H4 (cell line): Measurements from ENCODE around the gene TAS2R60. TPM values are rescaled to one million over a fixed set of nuclear protein-coding genes. Genes with fewer than 3 reads are reported as not detected.
"Not testable (repeated sequence)": the region's sequence is repeated elsewhere in the genome, so short reads cannot be mapped to it uniquely, and the experiment has no call there.

Experiments used
- DNase-seq: peaks from one replicate; pipeline ENCODE4 v3.0.0-alpha.2; 2015; ENCODE audit warnings: low spot score
- total RNA-seq: library from RNA; depleted of rRNA; stranded (reverse); fragments of >200 nt; shearing (Covaris generic); gene quantifications from 2 replicates; pipeline ENCODE4 v1.2.3, GENCODE V29; 2014; rRNA removed

Gene TAS2R60, protein sequence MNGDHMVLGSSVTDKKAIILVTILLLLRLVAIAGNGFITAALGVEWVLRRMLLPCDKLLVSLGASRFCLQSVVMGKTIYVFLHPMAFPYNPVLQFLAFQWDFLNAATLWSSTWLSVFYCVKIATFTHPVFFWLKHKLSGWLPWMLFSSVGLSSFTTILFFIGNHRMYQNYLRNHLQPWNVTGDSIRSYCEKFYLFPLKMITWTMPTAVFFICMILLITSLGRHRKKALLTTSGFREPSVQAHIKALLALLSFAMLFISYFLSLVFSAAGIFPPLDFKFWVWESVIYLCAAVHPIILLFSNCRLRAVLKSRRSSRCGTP
- total RNA-seq: not detected in 2 replicates

DNA sequence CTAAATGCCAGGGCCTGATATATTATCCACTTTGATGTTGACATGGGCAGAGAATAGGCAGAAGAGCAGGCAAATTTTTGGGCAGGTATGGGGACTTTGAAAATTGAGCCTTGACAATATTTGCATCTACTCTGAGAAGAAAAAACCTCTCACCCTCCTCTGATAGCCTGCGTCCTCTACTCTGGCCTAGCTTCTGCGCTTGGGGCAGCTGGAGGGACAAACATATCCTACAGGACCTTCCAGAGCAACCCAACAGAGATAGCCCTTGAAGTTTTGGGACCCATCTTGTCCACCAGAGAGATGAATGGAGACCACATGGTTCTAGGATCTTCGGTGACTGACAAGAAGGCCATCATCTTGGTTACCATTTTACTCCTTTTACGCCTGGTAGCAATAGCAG is at the start of gene TAS2R60:
TSS of gene TAS2R60 (plus strand) at position 301 of the 400 bp plus-strand sequence. CDS start at position 301, 0 bp downstream.
- DNase-seq: no peak

GRCh38 chr7:143394068-143394467 is 49.2 kb upstream of the TAS2R60 start:
- no peak for DNase-seq

DNA sequence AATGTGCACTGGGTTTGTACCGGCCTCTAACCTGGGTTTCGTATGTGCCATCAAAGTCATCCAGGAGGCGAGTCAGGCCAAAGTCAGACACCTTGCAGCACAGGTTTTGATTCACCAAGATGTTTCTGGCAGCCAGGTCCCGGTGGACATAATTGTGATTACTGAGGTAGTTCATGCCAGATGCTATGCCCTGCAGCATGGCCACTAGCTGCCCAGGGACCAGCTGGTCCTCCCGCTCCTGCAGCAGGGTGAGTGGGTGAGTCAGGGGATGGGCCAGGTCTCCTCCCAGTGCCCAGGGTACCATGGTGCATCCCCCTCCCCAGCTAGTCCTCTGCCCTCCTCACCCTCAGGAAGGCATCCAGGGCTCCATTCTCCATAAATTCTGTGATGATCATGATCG is 48.5 kb upstream of the TAS2R60 start:
- no peak for DNase-seq

DNA sequence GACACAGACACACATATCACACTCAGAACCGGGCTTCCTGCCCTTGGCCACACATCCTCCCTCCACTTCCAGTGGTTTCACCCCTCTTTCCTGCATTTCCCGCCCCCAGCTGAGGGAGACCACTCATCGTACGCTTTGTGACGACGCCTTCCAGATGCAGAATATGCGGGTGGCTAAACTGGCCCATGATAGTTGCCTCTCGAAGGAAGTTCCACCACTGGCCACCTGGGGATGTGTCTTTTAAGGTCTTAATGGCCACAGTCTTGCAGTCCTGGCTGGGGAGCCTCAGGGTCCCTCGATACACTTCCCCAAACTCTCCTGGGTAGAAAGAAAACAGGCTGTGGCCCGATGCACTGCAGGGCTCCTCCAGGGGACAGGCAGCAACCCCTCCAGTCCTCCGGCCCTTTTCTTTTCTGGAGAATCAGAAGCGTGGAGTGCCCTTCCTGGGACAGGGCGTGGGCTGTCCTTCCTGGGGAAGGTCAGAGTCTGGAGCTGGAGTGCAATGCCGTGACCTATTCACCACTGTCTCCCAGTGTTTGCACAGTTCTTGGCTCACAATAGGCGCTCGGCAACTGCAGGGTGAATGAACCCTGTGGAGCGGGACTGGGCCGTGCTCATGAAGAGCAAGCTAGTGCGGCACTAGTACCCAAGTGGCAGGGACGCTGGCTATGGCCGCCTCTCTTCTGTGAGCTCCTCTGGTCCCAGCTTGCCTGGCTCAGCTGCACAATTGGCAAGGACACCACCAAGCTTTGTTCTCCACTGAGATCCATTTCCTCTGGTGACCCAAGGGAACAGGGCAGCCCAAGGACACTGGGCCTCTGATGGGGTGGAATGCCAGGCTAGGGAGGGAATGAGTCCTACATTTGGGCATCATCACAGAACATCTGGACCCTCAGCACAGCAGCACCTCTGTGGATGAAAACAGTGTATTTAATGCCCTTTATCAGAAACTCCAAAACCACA is 47.8 kb upstream of the TAS2R60 start:
- DNase-seq: no peak

DNA sequence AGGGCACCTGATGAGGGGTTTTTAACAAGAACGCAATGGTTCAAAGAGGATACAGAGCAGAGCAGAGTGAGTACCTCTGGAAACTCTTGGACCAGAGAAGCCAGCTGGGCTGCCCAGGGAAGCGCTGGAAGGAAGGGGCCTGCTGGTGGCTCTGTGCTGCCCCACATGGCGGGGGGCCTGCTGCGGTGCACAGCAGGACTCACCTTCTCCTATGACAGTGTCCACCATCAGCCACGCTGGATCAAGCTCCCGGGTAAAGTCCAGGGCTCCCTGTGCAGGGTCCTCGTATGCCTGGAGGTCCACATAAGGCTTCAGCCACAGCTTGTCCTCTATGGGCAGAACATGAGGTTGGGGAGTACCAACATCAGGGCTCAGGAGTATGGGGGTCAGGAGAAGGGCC is 47.1 kb upstream of the TAS2R60 start:
- no peak for DNase-seq

GRCh38 chr7:143396625-143397556 is 46.4 kb upstream of the TAS2R60 start:
- DNase-seq: no peak

DNA sequence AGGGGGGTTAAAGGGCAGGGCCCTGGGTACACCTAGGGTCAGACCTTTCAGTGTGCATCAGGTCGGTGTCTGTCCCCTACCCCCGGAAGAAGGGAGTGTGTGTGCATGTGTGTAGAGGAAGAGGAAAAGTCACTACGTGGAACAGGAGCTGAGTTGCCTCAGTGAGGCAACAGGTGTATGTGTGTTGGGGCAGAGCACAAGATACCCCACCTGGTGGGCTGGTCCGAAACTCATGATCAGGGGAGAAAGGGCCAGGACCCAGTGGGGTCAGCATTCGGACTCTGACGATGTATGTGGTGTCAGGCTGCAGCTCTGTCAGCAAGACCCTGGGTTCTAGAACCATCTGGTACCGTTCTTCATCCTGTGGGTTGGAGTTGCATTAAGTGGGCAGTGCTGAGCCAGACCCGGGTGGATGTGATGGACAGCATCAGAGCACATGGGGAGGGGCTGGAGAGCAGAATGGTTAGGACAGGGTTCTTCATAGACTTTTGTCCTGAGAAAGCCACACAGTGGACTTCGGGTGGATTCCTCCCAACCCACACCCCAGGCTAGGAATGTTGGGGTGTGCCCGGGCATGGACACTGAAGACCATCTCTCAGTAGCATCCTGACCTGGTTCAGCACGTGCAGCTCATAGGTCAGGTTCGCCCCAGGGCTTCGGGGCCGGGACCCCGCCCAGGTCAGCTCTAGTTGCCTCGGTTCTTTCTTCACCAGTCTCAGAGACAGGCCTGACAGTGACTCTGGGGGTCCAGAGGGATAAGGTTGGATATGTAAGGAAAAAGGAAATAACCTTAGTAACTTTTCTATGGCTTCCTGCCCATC is 45.3 kb upstream of the TAS2R60 start:
- DNase-seq: no peak

- DNase-seq: no peak
These were observed 44.6 kb upstream of the TAS2R60 start for GRCh38 chr7:143398616-143399015.

GRCh38 chr7:143399151-143399550 is 44.1 kb upstream of the TAS2R60 start:
- DNase-seq: no peak

DNA sequence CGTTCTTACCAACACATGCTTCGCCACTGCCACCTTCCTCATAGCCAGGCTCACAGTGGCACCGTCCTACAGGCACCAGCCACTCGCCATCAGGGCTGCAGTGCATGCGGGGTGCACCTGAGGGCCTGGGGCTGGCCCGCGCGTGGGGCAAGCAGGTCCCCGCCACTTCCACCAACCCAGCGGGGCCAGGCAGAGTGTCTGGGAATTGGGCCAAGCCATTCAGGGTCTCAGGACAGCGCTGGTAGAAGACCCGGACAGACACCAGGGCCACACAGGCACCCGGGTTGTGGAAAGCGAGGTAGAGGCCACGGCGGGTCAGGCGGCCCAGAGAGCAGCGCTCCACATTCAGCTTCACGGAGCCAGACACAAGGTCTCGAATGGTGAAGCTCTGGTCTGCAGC is 43.6 kb upstream of the TAS2R60 start:
- no peak for DNase-seq

DNA sequence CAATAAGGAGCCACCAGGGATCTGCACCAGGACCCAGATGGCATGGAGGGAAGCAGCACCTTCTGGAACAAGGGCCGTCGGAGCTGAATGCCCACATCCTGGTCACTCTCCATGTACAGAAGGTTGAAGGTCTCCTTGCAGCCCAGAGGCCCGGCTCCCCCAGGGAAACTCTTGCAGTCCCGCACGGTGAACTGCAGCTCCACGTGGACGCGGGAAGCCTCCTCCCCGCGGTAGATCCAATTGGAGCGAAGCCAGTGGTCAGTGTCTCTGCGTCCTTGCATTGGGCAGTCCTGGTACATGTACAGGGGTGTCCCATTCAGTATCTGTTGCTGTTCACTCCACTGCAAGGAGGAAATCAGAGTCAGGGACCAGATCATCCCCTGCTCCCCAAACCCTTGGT is 42.0 kb upstream of the TAS2R60 start:
- DNase-seq: no peak

DNA sequence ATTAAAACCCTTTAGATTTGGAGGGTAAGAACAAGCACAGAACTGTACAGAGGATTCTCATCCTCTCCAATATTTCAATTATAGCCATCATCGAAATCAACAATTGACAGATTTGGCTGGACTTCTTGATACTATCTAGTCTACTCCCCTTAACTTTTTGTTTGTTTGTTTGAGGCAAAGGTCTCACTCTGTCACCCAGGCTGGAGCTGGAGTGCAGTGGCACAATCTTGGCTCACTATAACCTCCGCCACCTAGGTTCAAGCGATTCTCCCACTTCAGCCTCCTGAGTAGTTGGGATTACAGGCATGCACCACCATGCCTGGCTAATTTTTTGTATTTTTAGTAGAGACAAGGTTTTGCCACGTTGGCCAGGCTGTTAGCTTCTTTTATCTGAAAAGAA is 41.0 kb upstream of the TAS2R60 start:
- not testable (repeated sequence) for DNase-seq

DNA sequence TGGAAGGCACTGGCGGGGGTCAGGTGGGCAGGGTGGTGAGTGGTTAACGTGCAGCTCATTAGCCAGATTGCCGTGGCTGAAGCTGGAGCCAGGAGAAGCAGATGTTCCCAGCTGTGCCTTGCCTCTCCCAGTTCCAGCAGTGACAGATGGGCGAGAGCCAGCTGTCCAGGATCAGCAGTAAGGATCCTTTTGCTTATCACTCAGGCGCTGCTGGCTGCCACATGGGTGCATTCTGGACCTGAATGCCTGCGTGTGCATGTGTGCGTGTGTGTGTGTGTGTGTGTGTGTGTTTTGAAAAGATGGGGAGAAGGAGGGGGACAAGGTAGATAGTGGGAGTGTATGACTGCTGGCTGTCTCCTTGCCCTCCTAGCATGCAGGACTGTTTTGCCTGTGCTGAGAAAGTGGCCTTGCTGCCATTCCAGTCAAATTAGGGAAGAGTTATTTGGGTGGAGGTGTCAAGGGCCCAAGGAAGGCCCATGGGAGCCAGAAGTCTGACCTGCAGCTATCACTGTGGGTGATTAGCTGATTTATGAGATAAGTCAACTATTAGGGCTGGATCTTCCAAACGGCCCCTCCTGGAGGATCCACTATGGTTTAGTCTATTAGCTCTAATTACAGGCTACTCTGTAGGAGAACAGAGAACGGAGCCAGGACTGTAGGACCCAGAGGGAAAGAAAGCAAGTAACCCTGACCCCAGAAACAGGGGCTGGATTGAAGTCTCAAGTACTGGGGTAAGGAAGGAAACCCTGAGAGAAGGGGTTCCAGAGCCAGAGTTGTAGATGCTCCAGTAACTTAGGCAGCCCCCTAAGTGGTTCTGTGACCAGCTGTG is 37.9 kb upstream of the TAS2R60 start:
- DNase-seq: no peak

DNA sequence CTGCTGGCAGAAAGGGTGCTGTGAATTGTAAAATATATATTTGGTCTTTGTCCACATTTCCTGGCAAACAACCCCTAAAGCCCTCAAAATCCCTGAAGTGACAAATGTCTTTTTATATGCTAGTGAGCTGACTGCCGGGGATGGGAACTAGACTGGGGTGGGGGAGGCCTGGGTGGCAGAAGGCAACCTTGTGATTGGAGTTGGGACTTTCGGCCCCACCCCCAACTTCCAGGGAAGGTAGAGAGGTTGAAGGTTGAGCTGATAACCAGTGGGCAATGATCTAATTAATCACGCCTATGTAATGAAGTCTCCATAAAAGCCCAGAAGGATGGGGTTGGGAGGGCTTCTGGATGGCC is 37.3 kb upstream of the TAS2R60 start:
- no peak for DNase-seq

DNA sequence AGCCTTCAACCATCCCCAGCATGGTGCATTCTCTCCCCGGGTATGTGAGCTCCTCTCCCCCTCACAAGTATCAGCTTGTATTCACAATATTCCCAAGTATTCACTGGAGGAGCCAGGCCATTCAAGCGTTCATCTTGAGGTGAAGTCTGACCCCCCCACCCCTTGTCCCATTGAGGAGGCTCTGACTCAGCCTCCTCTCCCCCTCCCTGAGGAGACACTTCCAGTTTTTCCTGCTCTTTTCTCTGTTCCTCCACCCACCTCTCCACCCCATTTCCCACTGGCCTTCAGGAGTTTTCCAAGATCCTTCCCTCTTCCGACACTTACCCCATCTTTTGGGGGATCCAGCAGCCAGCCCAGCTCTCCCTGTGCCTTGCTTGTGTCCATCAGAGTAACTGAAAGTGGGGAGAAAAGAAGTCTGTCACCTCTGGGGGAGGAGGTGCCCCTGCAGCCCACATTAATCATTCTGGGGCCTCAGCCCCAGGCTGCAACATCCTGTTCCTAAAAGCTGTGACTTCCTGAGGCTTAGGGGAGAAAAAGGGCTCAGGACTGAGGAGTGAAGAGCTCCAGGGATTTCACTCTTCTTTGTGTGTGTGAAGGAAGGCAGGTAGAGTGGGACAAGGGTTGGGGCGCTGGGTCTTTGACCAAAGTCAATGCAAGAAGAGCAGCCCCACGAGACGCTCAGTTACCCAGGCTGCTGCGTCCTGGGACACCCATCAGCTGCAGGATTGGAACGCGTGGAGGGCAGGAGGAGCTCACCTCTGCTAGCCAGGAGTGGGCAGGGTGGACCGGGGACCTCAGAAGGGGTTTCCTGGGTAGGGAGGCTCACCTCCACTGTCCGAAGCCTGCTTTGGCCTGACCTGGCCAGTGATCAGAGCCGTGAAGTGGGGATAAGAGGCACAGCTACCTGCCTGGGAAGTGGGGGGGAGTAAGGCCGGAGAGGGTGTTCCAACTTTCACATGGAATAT is 35.7 kb upstream of the TAS2R60 start:
- no peak for DNase-seq

DNA sequence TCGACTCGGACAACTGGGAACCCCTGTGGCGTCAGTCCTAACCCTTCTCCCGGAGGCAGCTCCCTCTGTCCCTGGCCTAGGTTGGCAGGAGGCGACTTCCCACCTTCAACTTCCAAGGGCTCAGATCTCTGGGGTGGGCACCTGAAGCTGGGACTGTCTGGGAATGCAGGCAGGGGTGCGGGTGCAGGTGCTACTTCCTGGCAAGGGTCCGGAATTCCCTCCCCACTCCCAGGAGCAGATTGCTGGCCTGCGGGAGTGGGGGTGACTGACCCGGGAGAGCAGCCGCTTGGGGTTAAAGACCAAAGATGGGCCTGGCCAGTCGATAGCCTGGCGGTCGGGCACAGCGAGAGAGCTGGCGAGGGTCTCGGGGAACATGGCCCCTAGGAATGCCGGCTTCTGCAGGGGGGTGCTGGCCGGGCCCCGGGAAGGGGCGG is 35.0 kb upstream of the TAS2R60 start:
- DNase-seq: no peak

- DNase-seq: no peak
These were observed 34.3 kb upstream of the TAS2R60 start, which contains the start of gene EPHA1 for GRCh38 chr7:143408686-143409561. Gene EPHA1 (minus strand): TSS chr7:143408856. CDS start chr7:143408805, 51 bp downstream.
